Neural cell (in vitro differentiated cells): ENCODE results near the gene PPM1G. TPM values are rescaled to one million over a fixed set of nuclear protein-coding genes. Genes with fewer than 3 reads are reported as not detected.

Experiments
- H2AFZ ChIP-seq: fragments of 200-600, 300-800 bp; sonication (generic), shearing (Covaris generic); 2 replicates; pipeline ENCODE4 v1.6.0; 2014; ENCODE audit warnings: low read depth, mild to moderate bottlenecking, antibody characterized with exemption, low read length, moderate library complexity
- H3F3A ChIP-seq: fragments of 200-600 bp; shearing (Covaris generic); 2 replicates; pipeline ENCODE4 v1.6.1; 2016; ENCODE audit warnings: mild to moderate bottlenecking, moderate library complexity, mixed read lengths, antibody characterized with exemption, low read length; ENCODE audit not compliant: insufficient read depth, poor library complexity, severe bottlenecking
- H3K27ac ChIP-seq: fragments of 200-600, 300-800 bp; sonication (generic), shearing (Covaris generic); 2 replicates; pipeline ENCODE4 v1.5.1; 2014; ENCODE audit warnings: mild to moderate bottlenecking, low read length, moderate library complexity
- H3K27me3 ChIP-seq: fragments of 300-800, 200-600 bp; sonication (generic), shearing (Covaris generic); 2 replicates; pipeline ENCODE4 v1.6.0; 2014; ENCODE audit warnings: mild to moderate bottlenecking, low read depth, low read length, moderate library complexity; ENCODE audit not compliant: insufficient read depth
- H3K36me3 ChIP-seq: fragments of 300-800, 200-600 bp; sonication (generic), shearing (Covaris generic); 2 replicates; pipeline ENCODE4 v1.5.1; 2014; ENCODE audit warnings: mild to moderate bottlenecking, antibody characterized with exemption, low read length, moderate library complexity; ENCODE audit not compliant: insufficient read depth
- H3K4me2 ChIP-seq: fragments of 300-800, 200-600 bp; sonication (generic), shearing (Covaris generic); 2 replicates; pipeline ENCODE4 v1.6.0; 2014; ENCODE audit warnings: mild to moderate bottlenecking, low read length
- H3K4me3 ChIP-seq: fragments of 300-800, 200-600 bp; sonication (generic), shearing (Covaris generic); 2 replicates; pipeline ENCODE4 v1.5.1; 2014; ENCODE audit warnings: mild to moderate bottlenecking, low read length, moderate library complexity
- H3K79me2 ChIP-seq: fragments of 200-600 bp; shearing (Covaris generic); replicated peaks from 2 replicates; pipeline ENCODE4 v1.6.0; 2014; ENCODE audit warnings: mild to moderate bottlenecking, low read length, moderate library complexity; ENCODE audit not compliant: insufficient read depth
- H3K9ac ChIP-seq: fragments of 300-800, 200-600 bp; sonication (generic), shearing (Covaris generic); 2 replicates; pipeline ENCODE4 v1.6.1; 2016; ENCODE audit warnings: mild to moderate bottlenecking, low read length, mixed read lengths
- H3K9me2 ChIP-seq: fragments of 200-600 bp; shearing (Covaris generic); 2 replicates; pipeline ENCODE4 v1.6.1; 2016; ENCODE audit warnings: mild to moderate bottlenecking, low read length, mixed read lengths; ENCODE audit not compliant: insufficient read depth
- H3K9me3 ChIP-seq: fragments of 200-600, 300-800 bp; sonication (generic), shearing (Covaris generic); 2 replicates; pipeline ENCODE4 v1.6.1; 2016; ENCODE audit warnings: mild to moderate bottlenecking, mixed run types, low read length, moderate library complexity, mixed read lengths
- H4K20me1 ChIP-seq: fragments of 200-600 bp; shearing (Covaris generic); 2 replicates; pipeline ENCODE4 v1.6.1; 2016; ENCODE audit warnings: mild to moderate bottlenecking, mixed run types; ENCODE audit not compliant: insufficient read depth
- EP300 ChIP-seq: fragments of 450-650 bp; conservative IDR thresholded peaks from 2 replicates; pipeline ENCODE4 v1.6.1; 2014; ENCODE audit warnings: antibody characterized with exemption, mild to moderate bottlenecking, moderate library complexity; ENCODE audit not compliant: poor library complexity, severe bottlenecking
- EZH2 ChIP-seq: fragments of 200-600, 300-800 bp; shearing (Covaris generic), sonication (generic); IDR thresholded peaks from 2 replicates; pipeline ENCODE4 v1.6.1; 2014; ENCODE audit warnings: antibody characterized with exemption, low read length, borderline replicate concordance, mild to moderate bottlenecking; ENCODE audit not compliant: insufficient read depth, poor library complexity, severe bottlenecking
- MXI1 ChIP-seq: fragments of 450-650 bp; conservative IDR thresholded peaks from 2 replicates; pipeline ENCODE4 v1.6.1; 2014; ENCODE audit warnings: antibody characterized with exemption, mild to moderate bottlenecking; ENCODE audit not compliant: poor library complexity, severe bottlenecking
- POLR2AphosphoS5 ChIP-seq: IDR thresholded peaks from 2 replicates; pipeline ENCODE4 v1.6.1; 2012
- RAD21 ChIP-seq: fragments of 450-650 bp; conservative IDR thresholded peaks from 2 replicates; pipeline ENCODE4 v1.6.1; 2014; ENCODE audit warnings: antibody characterized with exemption, mild to moderate bottlenecking, moderate library complexity
- REST ChIP-seq: IDR thresholded peaks from 2 replicates; pipeline ENCODE4 v1.6.1; 2012; ENCODE audit warnings: borderline replicate concordance
- SMC3 ChIP-seq: fragments of 450-650 bp; conservative IDR thresholded peaks from 2 replicates; pipeline ENCODE4 v1.6.1; 2014; ENCODE audit warnings: antibody characterized with exemption, mild to moderate bottlenecking, moderate library complexity; ENCODE audit not compliant: poor library complexity
- TAF1 ChIP-seq: IDR thresholded peaks from 2 replicates; pipeline ENCODE4 v1.6.1; 2012; ENCODE audit warnings: low read depth
- polyA plus RNA-seq: library from polyadenylated mRNA; depleted of rRNA; stranded (reverse); fragments of >200 nt; gene quantifications from 2 replicates; pipeline ENCODE4 v1.2.3, GENCODE V29; 2014
- TF ChIP-seq, protein P1 (sequence below): fragments of 450-650 bp; IDR thresholded peaks from 2 replicates; pipeline ENCODE4 v1.5.1; 2014; ENCODE audit warnings: antibody characterized with exemption, mild to moderate bottlenecking, moderate library complexity; ENCODE audit not compliant: poor library complexity, severe bottlenecking

PPM1G gene
- polyA plus RNA-seq, 1 donor from 2014 or later: 107 TPM

GRCh38 chr2:27422958-27423357 lies 13.6 kb upstream of the PPM1G start:
- Histone ChIP-seq H3F3A (no peaks in the 10 kb centered on the region), H3K27ac (no peak overlapping the region), H3K9ac (no peak overlapping the region), H3K36me3 (no peaks in the 10 kb centered on the region), H3K79me2 (no peaks in the 10 kb centered on the region), H3K9me2 (no peaks in the 10 kb centered on the region), H3K9me3 (no peaks in the 10 kb centered on the region), H3K27me3 (no peaks in the 10 kb centered on the region), H2AFZ (no peak overlapping the region), H3K4me2 (no peak overlapping the region), H3K4me3 (no peak overlapping the region), H4K20me1 (no peaks in the 10 kb centered on the region)
- no peak for TF ChIP-seq MXI1
- no peak for TF ChIP-seq POLR2AphosphoS5
- no peak for TF ChIP-seq EZH2
- TF ChIP-seq, protein P1, sequence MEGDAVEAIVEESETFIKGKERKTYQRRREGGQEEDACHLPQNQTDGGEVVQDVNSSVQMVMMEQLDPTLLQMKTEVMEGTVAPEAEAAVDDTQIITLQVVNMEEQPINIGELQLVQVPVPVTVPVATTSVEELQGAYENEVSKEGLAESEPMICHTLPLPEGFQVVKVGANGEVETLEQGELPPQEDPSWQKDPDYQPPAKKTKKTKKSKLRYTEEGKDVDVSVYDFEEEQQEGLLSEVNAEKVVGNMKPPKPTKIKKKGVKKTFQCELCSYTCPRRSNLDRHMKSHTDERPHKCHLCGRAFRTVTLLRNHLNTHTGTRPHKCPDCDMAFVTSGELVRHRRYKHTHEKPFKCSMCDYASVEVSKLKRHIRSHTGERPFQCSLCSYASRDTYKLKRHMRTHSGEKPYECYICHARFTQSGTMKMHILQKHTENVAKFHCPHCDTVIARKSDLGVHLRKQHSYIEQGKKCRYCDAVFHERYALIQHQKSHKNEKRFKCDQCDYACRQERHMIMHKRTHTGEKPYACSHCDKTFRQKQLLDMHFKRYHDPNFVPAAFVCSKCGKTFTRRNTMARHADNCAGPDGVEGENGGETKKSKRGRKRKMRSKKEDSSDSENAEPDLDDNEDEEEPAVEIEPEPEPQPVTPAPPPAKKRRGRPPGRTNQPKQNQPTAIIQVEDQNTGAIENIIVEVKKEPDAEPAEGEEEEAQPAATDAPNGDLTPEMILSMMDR: no peak
- no peak for TF ChIP-seq TAF1
- no peak for TF ChIP-seq REST
- TF ChIP-seq EP300: no peak
- TF ChIP-seq RAD21: no peak
- no peak for TF ChIP-seq SMC3

DNA sequence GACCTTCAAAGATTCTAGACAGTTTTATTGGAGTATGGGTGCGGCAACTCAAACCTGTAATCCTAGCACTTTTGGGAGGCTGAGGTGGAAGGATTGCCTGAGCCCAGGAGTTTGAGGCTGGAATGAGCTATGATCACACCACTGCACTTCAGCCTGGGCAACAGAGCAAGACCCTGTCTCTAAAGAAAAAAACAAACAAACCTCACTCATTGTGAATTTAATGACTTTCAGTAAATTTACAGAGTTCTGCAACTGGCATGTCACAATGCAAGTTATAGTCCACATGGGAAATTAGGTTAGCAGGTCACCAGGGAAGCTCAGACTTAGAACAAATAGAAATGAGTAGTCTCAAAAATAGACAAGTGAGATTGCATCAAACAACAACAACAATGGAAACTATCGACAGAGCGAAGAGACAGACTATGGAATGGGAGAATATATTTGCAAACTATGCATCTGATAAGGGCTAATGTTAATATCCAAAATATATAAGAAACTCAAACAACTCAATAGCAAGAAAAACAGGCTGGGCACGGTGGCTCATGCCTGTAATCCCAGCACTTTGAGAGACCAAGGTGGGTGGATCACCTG lies 12.4 kb upstream of the PPM1G start:
- H2AFZ ChIP-seq: no peak overlapping the region
- no peaks in the 10 kb centered on the region for H3K36me3 ChIP-seq
- no peak overlapping the region for H3K4me3 ChIP-seq
- H3F3A ChIP-seq: no peaks in the 10 kb centered on the region
- no peak overlapping the region for H3K9ac ChIP-seq
- H3K27me3 ChIP-seq: no peaks in the 10 kb centered on the region
- TF ChIP-seq REST (no peak), SMC3 (no peak), EZH2 (no peak), EP300 (no peak), MXI1 (no peak), RAD21 (no peak), POLR2AphosphoS5 (no peak)
- TF ChIP-seq, protein P1: no peak
- H3K27ac ChIP-seq: no peak overlapping the region
- H4K20me1 ChIP-seq: no peaks in the 10 kb centered on the region
- H3K4me2 ChIP-seq: no peak overlapping the region
- no peaks in the 10 kb centered on the region for H3K79me2 ChIP-seq
- no peaks in the 10 kb centered on the region for H3K9me2 ChIP-seq
- no peaks in the 10 kb centered on the region for H3K9me3 ChIP-seq
